Natural killer cell treated with Interleukin-12 subunit alpha and Interleukin-12 subunit beta and Interleukin-15 and Interleukin-18, amount 100 ng/mL, for 72 hours (primary cell): ENCODE measurements around the gene DNAH9. TPM values are rescaled to one million over a fixed set of nuclear protein-coding genes. Genes with fewer than 3 reads are reported as not detected.

Source experiments
- ATAC-seq, 2 donors: fragments of 150-1000 bp; cut with Tn5 transposase in 1 of 2; sonication (Bioruptor Pico), chemical (Tn5 transposase) in 1 of 2; 2 replicates each; pipeline ENCODE4 v1.10.0; 2021
- DNase-seq: peaks from one replicate; pipeline ENCODE4 v3.0.0; 2022; ENCODE audit warnings: low spot score
- H3K27ac Mint-ChIP-seq, 2 donors: 1 replicate in 1 of 2; 2 replicates in 1 of 2; pipeline ENCODE4 v1.8.0; 2022; ENCODE audit warnings: mixed read lengths in 2 of 2, mild to moderate bottlenecking in 1 of 2, moderate library complexity in 1 of 2
- H3K27me3 Mint-ChIP-seq, 2 donors: 1 replicate in 1 of 2; 2 replicates in 1 of 2; pipeline ENCODE4 v1.8.0; 2022; ENCODE audit warnings: mixed read lengths in 2 of 2
- H3K36me3 Mint-ChIP-seq: one replicate; pipeline ENCODE4 v1.8.0; 2022; ENCODE audit warnings: mixed read lengths
- H3K4me1 Mint-ChIP-seq, 2 donors: 1 replicate in 1 of 2; 2 replicates in 1 of 2; pipeline ENCODE4 v1.8.0; 2022; ENCODE audit warnings: low read depth in 2 of 2, mixed read lengths in 2 of 2, mild to moderate bottlenecking in 1 of 2
- H3K4me3 Mint-ChIP-seq: one replicate; pipeline ENCODE4 v1.8.0; 2022; ENCODE audit warnings: mixed read lengths
- H3K9me3 Mint-ChIP-seq: 2 replicates; pipeline ENCODE4 v1.8.0; 2022; ENCODE audit warnings: mixed read lengths
- total RNA-seq, 2 donors: library from RNA; stranded (reverse); gene quantifications; one replicate each; pipeline ENCODE4 v1.2.3, GENCODE V29; 2022

Gene DNAH9
- total RNA-seq, 2 donors from 2014 or later, result not detected

GRCh38 chr17:11645426-11645825 lies 47.2 kb downstream of the DNAH9 start:
- DNase-seq (no peak), ATAC-seq (no peak)
- H3K27ac Mint-ChIP-seq, result no peak overlapping the region
- no peak overlapping the region for H3K4me3 Mint-ChIP-seq
- H3K4me1 Mint-ChIP-seq, result no peaks in the 10 kb centered on the region
- H3K9me3 Mint-ChIP-seq, result no peaks in the 10 kb centered on the region
- H3K27me3 Mint-ChIP-seq, result no peaks in the 10 kb centered on the region
- H3K36me3 Mint-ChIP-seq, result no peaks in the 10 kb centered on the region

GRCh38 chr17:11651089-11651488 lies 52.8 kb downstream of the DNAH9 start:
- H3K27ac Mint-ChIP-seq, result no peak overlapping the region
- ATAC-seq, result no peak

GRCh38 chr17:11668618-11669017 lies 70.3 kb downstream of the DNAH9 start:
- no peaks in the 10 kb centered on the region for H3K4me1 Mint-ChIP-seq
- H3K27me3 Mint-ChIP-seq, result no peaks in the 10 kb centered on the region
- ATAC-seq (no peak), DNase-seq (no peak)
- H3K36me3 Mint-ChIP-seq, result no peaks in the 10 kb centered on the region
- H3K4me3 Mint-ChIP-seq, result no peak overlapping the region
- peaks cover 13% of the 10 kb centered on the region for H3K9me3 Mint-ChIP-seq
- H3K27ac Mint-ChIP-seq, result no peak overlapping the region

More at GRCh38 chr17:11651089-11651488, 52.8 kb downstream of the DNAH9 start:
- no peak overlapping the region for H3K4me3 Mint-ChIP-seq
- no peak for DNase-seq
- H3K9me3 Mint-ChIP-seq, result peaks cover 8% of the 10 kb centered on the region
- H3K36me3 Mint-ChIP-seq, result no peaks in the 10 kb centered on the region
- no peaks in the 10 kb centered on the region for H3K27me3 Mint-ChIP-seq
- no peaks in the 10 kb centered on the region for H3K4me1 Mint-ChIP-seq

- H3K4me3 Mint-ChIP-seq, result no peak overlapping the region
- no peaks in the 10 kb centered on the region for H3K27me3 Mint-ChIP-seq
- no peaks in the 10 kb centered on the region for H3K4me1 Mint-ChIP-seq
- peaks cover 7% of the 10 kb centered on the region for H3K9me3 Mint-ChIP-seq
- ATAC-seq (no peak), DNase-seq (no peak)
- H3K36me3 Mint-ChIP-seq, result no peaks in the 10 kb centered on the region
- no peak overlapping the region for H3K27ac Mint-ChIP-seq
These were observed 72.9 kb downstream of the DNAH9 start for GRCh38 chr17:11671126-11671525.

- H3K27me3 Mint-ChIP-seq, result peaks cover 0 to 18% of the 10 kb centered on the region in 2 donors
These were observed 84.4 kb downstream of the DNAH9 start for GRCh38 chr17:11682646-11683045.

GRCh38 chr17:11690681-11691080 lies 92.4 kb downstream of the DNAH9 start:
- no peak overlapping the region for H3K4me3 Mint-ChIP-seq
- H3K9me3 Mint-ChIP-seq, result peaks cover 3% of the 10 kb centered on the region
- H3K27me3 Mint-ChIP-seq, result no peaks in the 10 kb centered on the region
- H3K27ac Mint-ChIP-seq, result no peak overlapping the region
- H3K36me3 Mint-ChIP-seq, result no peaks in the 10 kb centered on the region
- ATAC-seq (no peak), DNase-seq (no peak)
- H3K4me1 Mint-ChIP-seq, result no peaks in the 10 kb centered on the region

More at GRCh38 chr17:11682646-11683045, 84.4 kb downstream of the DNAH9 start:
- peaks cover 11% of the 10 kb centered on the region for H3K36me3 Mint-ChIP-seq
- DNase-seq (no peak), ATAC-seq (no peak)
- H3K9me3 Mint-ChIP-seq, result peaks cover 19% of the 10 kb centered on the region
- H3K27ac Mint-ChIP-seq, result no peak overlapping the region
- H3K4me1 Mint-ChIP-seq, result no peaks in the 10 kb centered on the region
- H3K4me3 Mint-ChIP-seq, result no peak overlapping the region

- Mint-ChIP-seq H3K27ac (no peak overlapping the region), H3K9me3 (no peaks in the 10 kb centered on the region), H3K4me1 (no peaks in the 10 kb centered on the region), H3K36me3 (no peaks in the 10 kb centered on the region), H3K4me3 (no peak overlapping the region), H3K27me3 (no peaks in the 10 kb centered on the region)
- no peak for ATAC-seq
- DNase-seq, result no peak
These were observed 94.4 kb downstream of the DNAH9 start for GRCh38 chr17:11692688-11693087.

- no peak overlapping the region for H3K27ac Mint-ChIP-seq
- ATAC-seq (no peak), DNase-seq (no peak)
- no peaks in the 10 kb centered on the region for H3K27me3 Mint-ChIP-seq
- no peaks in the 10 kb centered on the region for H3K9me3 Mint-ChIP-seq
- H3K4me3 Mint-ChIP-seq, result no peak overlapping the region
- no peaks in the 10 kb centered on the region for H3K36me3 Mint-ChIP-seq
- H3K4me1 Mint-ChIP-seq, result no peaks in the 10 kb centered on the region
These were observed 95.0 kb downstream of the DNAH9 start for GRCh38 chr17:11693284-11693683.

- DNase-seq (no peak), ATAC-seq (no peak)
- H3K4me1 Mint-ChIP-seq, result no peaks in the 10 kb centered on the region
- H3K4me3 Mint-ChIP-seq, result no peak overlapping the region
- peaks cover 4% of the 10 kb centered on the region for H3K9me3 Mint-ChIP-seq
- no peaks in the 10 kb centered on the region for H3K36me3 Mint-ChIP-seq
- H3K27me3 Mint-ChIP-seq, result no peaks in the 10 kb centered on the region
- no peak overlapping the region for H3K27ac Mint-ChIP-seq
These were observed 102.4 kb downstream of the DNAH9 start for GRCh38 chr17:11700668-11701067.

GRCh38 chr17:11701911-11702310 lies 103.6 kb downstream of the DNAH9 start:
- no peaks in the 10 kb centered on the region for H3K4me1 Mint-ChIP-seq
- ATAC-seq (no peak), DNase-seq (no peak)
- H3K4me3 Mint-ChIP-seq, result no peak overlapping the region
- H3K27me3 Mint-ChIP-seq, result no peaks in the 10 kb centered on the region
- H3K27ac Mint-ChIP-seq, result no peak overlapping the region
- H3K36me3 Mint-ChIP-seq, result no peaks in the 10 kb centered on the region
- H3K9me3 Mint-ChIP-seq, result peaks cover 4% of the 10 kb centered on the region

GRCh38 chr17:11704041-11704440 lies 105.8 kb downstream of the DNAH9 start:
- ATAC-seq, result no peak
- Mint-ChIP-seq H3K9me3 (peaks cover 4% of the 10 kb centered on the region), H3K27me3 (no peaks in the 10 kb centered on the region), H3K36me3 (no peaks in the 10 kb centered on the region), H3K4me3 (no peak overlapping the region), H3K27ac (no peak overlapping the region), H3K4me1 (no peaks in the 10 kb centered on the region)
- no peak for DNase-seq

GRCh38 chr17:11705111-11705510 lies 106.8 kb downstream of the DNAH9 start:
- H3K4me3 Mint-ChIP-seq, result no peak overlapping the region
- H3K9me3 Mint-ChIP-seq, result peaks cover 4% of the 10 kb centered on the region
- no peaks in the 10 kb centered on the region for H3K36me3 Mint-ChIP-seq

GRCh38 chr17:11707586-11707985 lies 109.3 kb downstream of the DNAH9 start:
- DNase-seq, result no peak
- Mint-ChIP-seq H3K27me3 (no peaks in the 10 kb centered on the region), H3K4me1 (no peaks in the 10 kb centered on the region), H3K27ac (no peak overlapping the region), H3K4me3 (no peak overlapping the region), H3K36me3 (no peaks in the 10 kb centered on the region), H3K9me3 (no peaks in the 10 kb centered on the region)
- no peak for ATAC-seq

More at GRCh38 chr17:11705111-11705510, 106.8 kb downstream of the DNAH9 start:
- Mint-ChIP-seq H3K27me3 (no peaks in the 10 kb centered on the region), H3K27ac (no peak overlapping the region), H3K4me1 (no peaks in the 10 kb centered on the region)
- ATAC-seq (no peak), DNase-seq (no peak)

- Mint-ChIP-seq H3K27ac (no peak overlapping the region), H3K27me3 (no peaks in the 10 kb centered on the region), H3K9me3 (peaks cover 6% of the 10 kb centered on the region), H3K4me1 (no peaks in the 10 kb centered on the region), H3K36me3 (no peaks in the 10 kb centered on the region), H3K4me3 (no peak overlapping the region)
- no peak for DNase-seq
- ATAC-seq, result no peak
These were observed 114.2 kb downstream of the DNAH9 start for GRCh38 chr17:11712456-11712855.

- Mint-ChIP-seq H3K4me3 (no peak overlapping the region), H3K27ac (no peak overlapping the region), H3K9me3 (peaks cover 8% of the 10 kb centered on the region), H3K36me3 (no peaks in the 10 kb centered on the region), H3K4me1 (no peaks in the 10 kb centered on the region), H3K27me3 (no peaks in the 10 kb centered on the region)
- ATAC-seq, result no peak
- no peak for DNase-seq
These were observed 120.9 kb downstream of the DNAH9 start for GRCh38 chr17:11719203-11719602.
